CD14-positive monocyte (primary cell): Measurements from ENCODE around the gene SLC35E1. TPM values are rescaled to one million over a fixed set of nuclear protein-coding genes. Genes with fewer than 3 reads are reported as not detected.
A peak's percentile ranks its signal among the peaks of the same experiment; 100 is the strongest.

Experiments
- DNase-seq, 3 donors: peaks; one replicate each; pipeline ENCODE4 v3.0.0-alpha.2; 2011 to 2022
- H2AFZ ChIP-seq: 2 replicates; pipeline ENCODE4 v1.6.0; 2012; ENCODE audit warnings: mild to moderate bottlenecking, low read depth, low read length, inconsistent platforms; ENCODE audit not compliant: insufficient read depth, poor library complexity, severe bottlenecking
- H3K27ac ChIP-seq, 2 donors: 1 replicate in 1 of 2; 2 replicates in 1 of 2; pipeline ENCODE4 v1.5.1; 2012 to 2013; ENCODE audit warnings: low read length in 2 of 2, control low read depth in 1 of 2, inconsistent platforms in 1 of 2, low read depth in 1 of 2, mild to moderate bottlenecking in 1 of 2
- H3K27me3 ChIP-seq, 2 donors: one replicate each; pipeline versions ENCODE4 v1.6.0 to v1.6.1; 2011 to 2013; ENCODE audit warnings: low read length in 2 of 2; ENCODE audit not compliant: control insufficient read depth in 2 of 2, insufficient read depth in 2 of 2
- H3K36me3 ChIP-seq, 2 donors: replicated peaks in 1 of 2; 1 replicate in 1 of 2; 2 replicates in 1 of 2; pipeline versions ENCODE4 v1.5.1 to v1.6.1; 2012 to 2013; ENCODE audit warnings: low read length in 2 of 2, control low read depth in 1 of 2, inconsistent platforms in 1 of 2, mild to moderate bottlenecking in 1 of 2; ENCODE audit not compliant: insufficient read depth in 2 of 2, control insufficient read depth in 1 of 2
- H3K4me1 ChIP-seq, 2 donors: 1 replicate in 1 of 2; 2 replicates in 1 of 2; pipeline versions ENCODE4 v1.5.1 to v1.6.1; 2012 to 2013; ENCODE audit warnings: low read length in 2 of 2, control low read depth in 1 of 2, inconsistent platforms in 1 of 2, mild to moderate bottlenecking in 1 of 2, moderate library complexity in 1 of 2; ENCODE audit not compliant: insufficient read depth in 2 of 2, control insufficient read depth in 1 of 2
- H3K4me2 ChIP-seq: replicated peaks from 2 replicates; pipeline ENCODE3; 2012; ENCODE audit warnings: low read length, moderate library complexity, mild to moderate bottlenecking; ENCODE audit not compliant: poor library complexity, severe bottlenecking; ENCODE audit errors: extremely low read depth
- H3K4me3 ChIP-seq, 3 experiments: fragments of 200-600 bp in 1 of 3; sonication (generic) in 1 of 3; replicated peaks in 1 of 3; 1 replicate in 2 of 3; 2 replicates in 1 of 3; pipeline ENCODE4 v1.5.1; 2011 to 2013; ENCODE audit warnings: low read length in 3 of 3, mild to moderate bottlenecking in 3 of 3, control low read depth in 2 of 3, low read depth in 2 of 3, inconsistent platforms in 1 of 3, moderate library complexity in 1 of 3
- H3K79me2 ChIP-seq: 2 replicates; pipeline ENCODE4 v1.6.0; 2012; ENCODE audit warnings: mild to moderate bottlenecking, control low read depth, inconsistent platforms, low read length, moderate library complexity; ENCODE audit not compliant: insufficient read depth
- H3K9ac ChIP-seq: 2 replicates; pipeline ENCODE4 v1.6.0; 2017; ENCODE audit warnings: low read length, mild to moderate bottlenecking; ENCODE audit not compliant: insufficient read depth, poor library complexity, severe bottlenecking
- H3K9me3 ChIP-seq, 2 donors: replicated peaks in 1 of 2; 1 replicate in 1 of 2; 2 replicates in 1 of 2; pipeline versions ENCODE4 v1.5.1 to v1.6.1; 2012 to 2013; ENCODE audit warnings: low read length in 2 of 2, control low read depth in 1 of 2; ENCODE audit not compliant: control insufficient read depth in 1 of 2, insufficient read depth in 1 of 2
- H4K20me1 ChIP-seq: 2 replicates; pipeline ENCODE4 v1.6.0; 2012; ENCODE audit warnings: mild to moderate bottlenecking, low read length, control low read depth, moderate library complexity; ENCODE audit not compliant: insufficient read depth
- H3K27ac Mint-ChIP-seq, 7 donors: one replicate each; pipeline ENCODE4 v1.8.0; 2020; ENCODE audit warnings: mild to moderate bottlenecking in 7 of 7, mixed read lengths in 7 of 7, moderate library complexity in 6 of 7, inconsistent platforms in 2 of 7
- H3K27me3 Mint-ChIP-seq, 3 donors: one replicate each; pipeline ENCODE4 v1.8.0; 2021 to 2022; ENCODE audit warnings: low read depth in 3 of 3, mild to moderate bottlenecking in 3 of 3, mixed read lengths in 3 of 3, moderate library complexity in 3 of 3, inconsistent platforms in 1 of 3
- H3K36me3 Mint-ChIP-seq, 2 donors: one replicate each; pipeline ENCODE4 v1.8.0; 2020; ENCODE audit warnings: mixed read lengths in 2 of 2, inconsistent platforms in 1 of 2, mild to moderate bottlenecking in 1 of 2
- H3K4me1 Mint-ChIP-seq: one replicate; pipeline ENCODE4 v1.8.0; 2020; ENCODE audit warnings: mild to moderate bottlenecking, mixed read lengths
- H3K4me3 Mint-ChIP-seq, 2 donors: one replicate each; pipeline ENCODE4 v1.8.0; 2020; ENCODE audit warnings: mild to moderate bottlenecking in 2 of 2, mixed read lengths in 2 of 2, moderate library complexity in 1 of 2
- H3K9me3 Mint-ChIP-seq, 7 donors: one replicate each; pipeline ENCODE4 v1.8.0; 2020 to 2022; ENCODE audit warnings: mixed read lengths in 7 of 7, mild to moderate bottlenecking in 6 of 7, moderate library complexity in 6 of 7, inconsistent platforms in 2 of 7
- WGBS: methylation state at CpG from one replicate; pipeline ENCODE4 v1.1.5; 2013; ENCODE audit warnings: missing lambda C conversion rate; ENCODE audit not compliant: insufficient coverage; 5-methylcytosine and 5-hydroxymethylcytosine counted together
- intact Hi-C, 2 donors: fragments of 100-400 bp; cut with micrococcal nuclease; formaldehyde crosslinking; loops; one replicate each; pipeline versions ENCODE4 v1.15.0 to v1.15.1; 2023
- polyA plus RNA-seq, 3 donors: library from polyadenylated mRNA; depleted of rRNA in 1 of 3; unstranded in 2 of 3; stranded (reverse) in 1 of 3; fragments of 300-500 nt in 2 of 3; fragments of >200 nt in 1 of 3; fragmentation: Illumina TruSeq in 2 of 3; gene quantifications; 1 replicate in 2 of 3; 2 replicates in 1 of 3; pipeline ENCODE4 v1.2.3, GENCODE V29; 2012 to 2021
- TF ChIP-seq, protein P1 (sequence below): fragments of 200-600 bp; IDR thresholded peaks from one replicate; pipeline ENCODE4 v1.8.0; 2022; ENCODE audit warnings: antibody characterized with exemption, mild to moderate bottlenecking

The SLC35E1 gene
- polyA plus RNA-seq, 3 donors = 12.1 to 28.8 (median 13.5) TPM

GRCh38 chr19:16618248-16618647, 46.0 kb upstream of the SLC35E1 start:
- TF ChIP-seq, protein P1, sequence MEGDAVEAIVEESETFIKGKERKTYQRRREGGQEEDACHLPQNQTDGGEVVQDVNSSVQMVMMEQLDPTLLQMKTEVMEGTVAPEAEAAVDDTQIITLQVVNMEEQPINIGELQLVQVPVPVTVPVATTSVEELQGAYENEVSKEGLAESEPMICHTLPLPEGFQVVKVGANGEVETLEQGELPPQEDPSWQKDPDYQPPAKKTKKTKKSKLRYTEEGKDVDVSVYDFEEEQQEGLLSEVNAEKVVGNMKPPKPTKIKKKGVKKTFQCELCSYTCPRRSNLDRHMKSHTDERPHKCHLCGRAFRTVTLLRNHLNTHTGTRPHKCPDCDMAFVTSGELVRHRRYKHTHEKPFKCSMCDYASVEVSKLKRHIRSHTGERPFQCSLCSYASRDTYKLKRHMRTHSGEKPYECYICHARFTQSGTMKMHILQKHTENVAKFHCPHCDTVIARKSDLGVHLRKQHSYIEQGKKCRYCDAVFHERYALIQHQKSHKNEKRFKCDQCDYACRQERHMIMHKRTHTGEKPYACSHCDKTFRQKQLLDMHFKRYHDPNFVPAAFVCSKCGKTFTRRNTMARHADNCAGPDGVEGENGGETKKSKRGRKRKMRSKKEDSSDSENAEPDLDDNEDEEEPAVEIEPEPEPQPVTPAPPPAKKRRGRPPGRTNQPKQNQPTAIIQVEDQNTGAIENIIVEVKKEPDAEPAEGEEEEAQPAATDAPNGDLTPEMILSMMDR = no peak
- 91% methylated on average over 7 of the region's 7 CpGs for WGBS
- peaks cover 11 to 13% of the 10 kb centered on the region in 2 donors for H3K36me3 Mint-ChIP-seq
- Histone ChIP-seq H3K4me3 (no peak overlapping the region), H3K4me1 (peaks cover 21 to 29% of the 10 kb centered on the region in 2 donors), H3K4me2 (no peak overlapping the region), H4K20me1 (peaks cover 100% of the 10 kb centered on the region), H3K9ac (no peak overlapping the region), H3K27me3 (no peaks in the 10 kb centered on the region), H2AFZ (no peak overlapping the region), H3K36me3 (peaks cover 4 to 24% of the 10 kb centered on the region in 2 donors), H3K27ac (no peak overlapping the region), H3K79me2 (peaks cover 100% of the 10 kb centered on the region), H3K9me3 (no peaks in the 10 kb centered on the region)
- no peak for DNase-seq
- H3K4me1 Mint-ChIP-seq = peaks cover 54% of the 10 kb centered on the region
- intact Hi-C loops = no loop called here
- H3K4me3 Mint-ChIP-seq = no peak overlapping the region
- no peaks in the 10 kb centered on the region for H3K27me3 Mint-ChIP-seq
- H3K9me3 Mint-ChIP-seq = no peaks in the 10 kb centered on the region
- H3K27ac Mint-ChIP-seq = peak overlapping the region in 1 of 7 donors; percentile 28

- Histone ChIP-seq H4K20me1 (peaks cover 100% of the 10 kb centered on the region), H3K27ac (peak overlapping the region in 1 of 2 donors; percentile 32), H3K4me3 (no peak overlapping the region), H3K9ac (no peak overlapping the region), H3K4me1 (peaks cover 38 to 47% of the 10 kb centered on the region in 2 donors), H3K4me2 (no peak overlapping the region), H2AFZ (no peak overlapping the region), H3K79me2 (peaks cover 100% of the 10 kb centered on the region), H3K9me3 (no peaks in the 10 kb centered on the region), H3K27me3 (no peaks in the 10 kb centered on the region), H3K36me3 (peaks cover 0 to 8% of the 10 kb centered on the region in 2 donors)
- Mint-ChIP-seq H3K36me3 (peaks cover 12% of the 10 kb centered on the region in 2 donors), H3K4me3 (no peak overlapping the region), H3K27ac (peak overlapping the region in 3 of 7 donors; percentile 37 to 64 (median 46)), H3K27me3 (no peaks in the 10 kb centered on the region), H3K4me1 (peaks cover 74% of the 10 kb centered on the region), H3K9me3 (no peaks in the 10 kb centered on the region)
- DNase-seq = peak in 1 of 3 donors; percentile 43
- no CpG with 5 or more reads among the region's 1 CpG for WGBS
- intact Hi-C loops = no loop called here
- TF ChIP-seq, protein P1 = no peak
These were observed 43.6 kb upstream of the SLC35E1 start for GRCh38 chr19:16615808-16616207.
